ENCODE results near the gene CABP4.

CABP4 gene

GRCh38 chr11:67433536-67434394 lies 21.4 kb upstream of the CABP4 start:
- DNase-seq (ENCODE audit: low read depth), result no peak
- no peak for TF ChIP-seq CTCF (conservative IDR thresholded peaks at IDR 0.05; ENCODE audit: low read depth, low read length)
- no peak overlapping the region for H3K4me3 ChIP-seq (ENCODE audit: low read length)

- no peak overlapping the region for H3K4me3 ChIP-seq (ENCODE audit: low read length)
- DNase-seq (ENCODE audit: low read depth), result no peak
- no peak for TF ChIP-seq CTCF (conservative IDR thresholded peaks at IDR 0.05; ENCODE audit: low read depth, low read length)
Observed at GRCh38 chr11:67434395-67434881, 20.7 kb upstream of the CABP4 start.

DNA sequence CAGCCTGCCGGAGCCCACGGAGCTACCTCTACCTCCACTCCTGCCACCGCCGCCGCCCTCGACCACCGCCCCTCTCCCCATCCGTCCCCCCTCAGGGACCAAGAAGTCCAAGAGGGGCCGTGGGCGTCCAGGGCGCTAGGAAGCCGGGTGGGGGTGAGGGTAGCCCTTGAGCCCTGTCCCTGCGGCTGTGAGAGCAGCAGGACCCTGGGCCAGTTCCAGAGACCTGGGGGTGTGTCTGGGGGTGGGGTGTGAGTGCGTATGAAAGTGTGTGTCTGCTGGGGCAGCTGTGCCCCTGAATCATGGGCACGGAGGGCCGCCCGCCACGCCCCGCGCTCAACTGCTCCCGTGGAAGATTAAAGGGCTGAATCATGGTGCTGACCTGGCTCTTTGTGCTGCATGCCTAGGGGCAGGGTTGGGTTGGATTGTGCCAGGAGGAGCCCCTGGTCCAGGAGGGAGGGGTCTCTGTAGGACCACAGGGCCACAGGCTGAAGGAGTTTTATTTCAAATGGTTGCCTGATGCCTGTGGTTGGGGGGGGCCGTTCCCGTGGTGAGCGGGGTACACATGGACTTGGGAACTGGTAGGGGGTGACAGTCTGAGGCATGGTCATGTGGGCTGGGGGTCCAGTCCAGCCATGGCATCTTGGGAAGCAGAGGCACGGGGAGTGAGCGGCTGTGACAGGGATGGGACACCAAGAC lies 20.0 kb upstream of the CABP4 start:
- no peak for TF ChIP-seq CTCF (conservative IDR thresholded peaks at IDR 0.05; ENCODE audit: low read depth, low read length)
- no peak for DNase-seq (ENCODE audit: low read depth)
- no peak overlapping the region for H3K4me3 ChIP-seq (ENCODE audit: low read length)

DNA sequence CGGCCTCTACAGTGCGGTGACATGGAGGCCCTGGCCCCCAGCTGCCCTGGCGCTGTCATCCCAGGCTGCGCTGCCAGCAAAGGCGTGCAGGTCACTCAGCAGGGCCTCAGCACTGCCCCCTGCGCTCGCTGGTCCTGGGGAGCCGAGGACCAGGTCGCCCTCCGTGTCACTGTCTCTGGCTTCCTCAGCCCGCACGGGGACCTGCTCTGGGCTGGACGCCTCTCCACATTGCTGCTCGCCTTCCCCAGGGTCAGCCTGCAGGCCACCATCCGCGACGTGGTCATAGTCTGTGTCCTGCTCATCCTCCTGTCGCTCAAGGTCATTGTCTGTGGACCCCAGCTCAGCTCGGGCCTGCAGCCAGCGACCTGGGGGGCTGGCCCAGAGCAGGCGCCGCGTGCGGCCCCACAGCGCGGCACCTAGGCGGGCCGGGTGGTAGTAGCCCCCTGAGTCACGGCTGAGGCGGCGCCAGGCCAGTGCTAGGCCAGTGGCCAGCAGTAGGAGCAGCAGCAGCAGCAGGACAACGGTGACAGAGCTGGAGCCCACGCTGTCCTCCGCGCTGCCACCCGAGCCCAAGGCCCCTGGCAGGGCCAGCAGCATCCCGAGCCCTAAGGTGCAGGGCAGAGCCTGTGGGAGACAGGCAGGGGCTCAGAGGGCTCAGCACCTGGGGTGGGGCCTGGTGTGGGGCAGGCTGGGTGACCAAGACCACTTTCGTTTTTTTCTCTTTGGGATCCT lies 19.3 kb upstream of the CABP4 start:
- no peak for TF ChIP-seq CTCF (conservative IDR thresholded peaks at IDR 0.05; ENCODE audit: low read depth, low read length)
- H3K4me3 ChIP-seq (ENCODE audit: low read length), result no peak overlapping the region
- DNase-seq (ENCODE audit: low read depth), result no peak

- no peak overlapping the region for H3K4me3 ChIP-seq (ENCODE audit: low read length)
- DNase-seq (ENCODE audit: low read depth), result no peak
- TF ChIP-seq CTCF (conservative IDR thresholded peaks at IDR 0.05; ENCODE audit: low read depth, low read length), result no peak
Observed at GRCh38 chr11:67436459-67437081, 18.6 kb upstream of the CABP4 start.

DNA sequence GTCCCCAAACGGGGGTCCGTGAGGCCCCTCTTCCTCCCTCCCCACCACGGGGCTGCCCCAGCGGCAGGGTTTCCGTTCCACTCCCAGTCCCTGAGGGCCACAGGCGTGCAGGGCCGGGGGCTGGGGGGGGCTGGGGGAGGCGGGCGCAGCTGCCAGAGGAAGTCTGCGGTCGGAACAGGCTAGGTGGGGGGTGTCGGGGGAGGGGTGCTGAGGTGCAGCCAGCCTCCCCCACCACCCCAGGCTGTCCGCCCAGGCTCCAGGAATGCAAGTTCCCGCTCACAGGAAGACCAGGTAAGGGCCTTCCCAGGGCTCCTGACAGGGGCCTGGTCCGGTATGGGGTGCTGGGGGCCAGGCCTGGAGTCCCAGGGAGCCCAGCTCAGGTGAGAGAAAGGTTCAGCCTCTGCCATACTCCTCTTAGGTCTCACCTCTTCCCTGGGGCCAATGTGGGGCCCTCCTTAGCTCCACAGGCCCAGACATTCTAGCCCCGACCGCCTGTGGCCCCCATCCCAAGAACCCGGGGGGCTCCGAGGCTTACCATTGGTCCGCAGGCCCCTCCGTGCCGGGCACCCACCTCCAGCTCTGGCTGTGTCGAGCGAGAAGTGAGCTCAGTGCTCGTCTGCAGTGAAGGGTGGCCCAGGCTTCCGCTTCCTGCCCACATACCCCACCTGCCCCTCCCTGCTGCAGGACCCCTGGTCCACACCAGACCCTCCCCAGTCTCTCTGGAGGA lies 17.9 kb upstream of the CABP4 start, which contains the start of gene PTPRCAP:
Gene PTPRCAP (minus strand): TSS at position 601 of the 727 bp plus-strand sequence. CDS start 63 bp downstream, at position 538.
- no peak for TF ChIP-seq CTCF (conservative IDR thresholded peaks at IDR 0.05; ENCODE audit: low read depth, low read length)
- DNase-seq (ENCODE audit: low read depth), result no peak
- H3K4me3 ChIP-seq (ENCODE audit: low read length), result no peak within 1 kb of the TSS
